Breast epithelium (tissue), 4 donors: ENCODE data around the gene NAALADL2. TPM values are rescaled to one million over a fixed set of nuclear protein-coding genes. Genes with fewer than 3 reads are reported as not detected.
"Not testable (repeated sequence)": the region's sequence is repeated elsewhere in the genome, so short reads cannot be mapped to it uniquely, and the experiment has no call there.

Source experiments
- DNase-seq, 2 donors: peaks; one replicate each; pipeline ENCODE4 v3.0.0-alpha.2; 2019; ENCODE audit warnings: low spot score in 2 of 2
- H3K27ac ChIP-seq, 2 donors: fragments of 200-600 bp; sonication (generic) in 1 of 2; one replicate each; pipeline ENCODE4 v1.5.1; 2016 to 2019; ENCODE audit warnings: mild to moderate bottlenecking in 1 of 2
- H3K27me3 ChIP-seq, 2 donors: fragments of 200-600 bp; sonication (generic) in 1 of 2; one replicate each; pipeline versions ENCODE4 v1.5.1 to v1.6.0; 2017 to 2019; ENCODE audit warnings: control low read depth in 1 of 2, mild to moderate bottlenecking in 1 of 2
- H3K36me3 ChIP-seq: fragments of 200-600 bp; one replicate; pipeline ENCODE4 v1.5.1; 2019
- H3K4me1 ChIP-seq, 2 donors: fragments of 200-600 bp; sonication (generic); one replicate each; pipeline ENCODE4 v1.5.1; 2016 to 2019; ENCODE audit warnings: control low read depth in 1 of 2
- H3K4me3 ChIP-seq, 3 donors: fragments of 200-600 bp; sonication (generic); 1 replicate in 2 of 3; 2 replicates in 1 of 3; pipeline ENCODE4 v1.5.1; 2016 to 2019; ENCODE audit warnings: mild to moderate bottlenecking in 3 of 3, moderate library complexity in 2 of 3
- H3K9me3 ChIP-seq, 2 donors: fragments of 200-600 bp; sonication (generic) in 1 of 2; one replicate each; pipeline ENCODE4 v1.5.1; 2016 to 2019; ENCODE audit warnings: control low read depth in 1 of 2
- CTCF ChIP-seq, 3 donors: fragments of 450-650 bp; IDR thresholded peaks; one replicate each; pipeline ENCODE4 v1.5.1; 2016 to 2017; ENCODE audit warnings: antibody characterized with exemption in 3 of 3, mild to moderate bottlenecking in 3 of 3, moderate library complexity in 3 of 3
- POLR2A ChIP-seq: fragments of 450-650 bp; IDR thresholded peaks from one replicate; pipeline ENCODE4 v1.6.1; 2016; ENCODE audit warnings: antibody characterized with exemption, mild to moderate bottlenecking, moderate library complexity
- POLR2AphosphoS5 ChIP-seq, 3 donors: sonication (generic); formaldehyde crosslinking; IDR thresholded peaks; one replicate each; pipeline ENCODE4 v1.6.1; 2017; ENCODE audit warnings: antibody characterized with exemption in 3 of 3
- intact Hi-C: fragments of 100-400 bp; cut with DNase I; formaldehyde crosslinking; loops from one replicate; pipeline ENCODE4 v1.15.1; 2023; ENCODE audit warnings: low total_unique reads
- total RNA-seq, 3 donors: library from RNA; depleted of rRNA; stranded (reverse); fragments of >200 nt; gene quantifications; one replicate each; pipeline ENCODE4 v1.1.0, GENCODE V29; 2016

Gene NAALADL2
- total RNA-seq, 3 donors from 2014 or later: 12.0 to 69.5 (median 53.9) TPM

- Histone ChIP-seq H3K9me3 (no peaks in the 10 kb centered on the region), H3K4me3 (no peak overlapping the region), H3K36me3 (no peaks in the 10 kb centered on the region), H3K4me1 (no peaks in the 10 kb centered on the region), H3K27me3 (no peaks in the 10 kb centered on the region), H3K27ac (no peak overlapping the region)
- no peak for TF ChIP-seq POLR2AphosphoS5 (IDR thresholded peaks at IDR 0.05)
- TF ChIP-seq POLR2A: no peak
- no peak for TF ChIP-seq CTCF (IDR thresholded peaks at IDR 0.05)
- intact Hi-C loops: no loop called here
- DNase-seq: no peak
Observed at GRCh38 chr3:175826759-175827158, 967.6 kb downstream of the NAALADL2 start.

- H3K4me3 ChIP-seq, DNase-seq, H3K36me3 ChIP-seq, H3K27ac ChIP-seq, H3K4me1 ChIP-seq, H3K27me3 ChIP-seq, intact Hi-C loops, H3K9me3 ChIP-seq: not testable (repeated sequence)
Observed at GRCh38 chr3:175829809-175830208, 970.7 kb downstream of the NAALADL2 start.

GRCh38 chr3:175835763-175836162 is 976.6 kb downstream of the NAALADL2 start:
- DNase-seq, H3K4me1 ChIP-seq, H3K4me3 ChIP-seq, H3K9me3 ChIP-seq, intact Hi-C loops, H3K27me3 ChIP-seq, H3K36me3 ChIP-seq, H3K27ac ChIP-seq: not testable (repeated sequence)

GRCh38 chr3:175836617-175837016 is 977.5 kb downstream of the NAALADL2 start:
- no peak overlapping the region for H3K4me3 ChIP-seq
- H3K4me1 ChIP-seq: no peaks in the 10 kb centered on the region
- no peaks in the 10 kb centered on the region for H3K36me3 ChIP-seq
- no peak overlapping the region for H3K27ac ChIP-seq
- H3K27me3 ChIP-seq: no peaks in the 10 kb centered on the region
- DNase-seq: no peak
- intact Hi-C loops: no loop called here
- TF ChIP-seq POLR2A (no peak), CTCF (IDR thresholded peaks at IDR 0.05) (no peak), POLR2AphosphoS5 (IDR thresholded peaks at IDR 0.05) (no peak)
- no peaks in the 10 kb centered on the region for H3K9me3 ChIP-seq

GRCh38 chr3:175837962-175838361 is 978.8 kb downstream of the NAALADL2 start:
- H3K27ac ChIP-seq: no peak overlapping the region
- no peak overlapping the region for H3K4me3 ChIP-seq
- H3K9me3 ChIP-seq: no peaks in the 10 kb centered on the region
- no peaks in the 10 kb centered on the region for H3K36me3 ChIP-seq
- no peaks in the 10 kb centered on the region for H3K4me1 ChIP-seq
- no peaks in the 10 kb centered on the region for H3K27me3 ChIP-seq
- DNase-seq: no peak
- intact Hi-C loops: no loop called here
- TF ChIP-seq POLR2A (no peak), CTCF (IDR thresholded peaks at IDR 0.05) (no peak), POLR2AphosphoS5 (IDR thresholded peaks at IDR 0.05) (no peak)

GRCh38 chr3:175839366-175840005 is 980.4 kb downstream of the NAALADL2 start:
- H3K27ac ChIP-seq: no peak overlapping the region
- no peak for DNase-seq
- H3K9me3 ChIP-seq: no peaks in the 10 kb centered on the region
- no peak for TF ChIP-seq POLR2A
- no peak for TF ChIP-seq POLR2AphosphoS5 (IDR thresholded peaks at IDR 0.05)
- no peak for TF ChIP-seq CTCF (IDR thresholded peaks at IDR 0.05)
- intact Hi-C loops: no loop called here
- H3K4me1 ChIP-seq: no peaks in the 10 kb centered on the region
- H3K36me3 ChIP-seq: no peaks in the 10 kb centered on the region
- H3K27me3 ChIP-seq: no peaks in the 10 kb centered on the region
- no peak overlapping the region for H3K4me3 ChIP-seq
